ENCODE data around the gene TMEM151B.

TMEM151B gene

DNA sequence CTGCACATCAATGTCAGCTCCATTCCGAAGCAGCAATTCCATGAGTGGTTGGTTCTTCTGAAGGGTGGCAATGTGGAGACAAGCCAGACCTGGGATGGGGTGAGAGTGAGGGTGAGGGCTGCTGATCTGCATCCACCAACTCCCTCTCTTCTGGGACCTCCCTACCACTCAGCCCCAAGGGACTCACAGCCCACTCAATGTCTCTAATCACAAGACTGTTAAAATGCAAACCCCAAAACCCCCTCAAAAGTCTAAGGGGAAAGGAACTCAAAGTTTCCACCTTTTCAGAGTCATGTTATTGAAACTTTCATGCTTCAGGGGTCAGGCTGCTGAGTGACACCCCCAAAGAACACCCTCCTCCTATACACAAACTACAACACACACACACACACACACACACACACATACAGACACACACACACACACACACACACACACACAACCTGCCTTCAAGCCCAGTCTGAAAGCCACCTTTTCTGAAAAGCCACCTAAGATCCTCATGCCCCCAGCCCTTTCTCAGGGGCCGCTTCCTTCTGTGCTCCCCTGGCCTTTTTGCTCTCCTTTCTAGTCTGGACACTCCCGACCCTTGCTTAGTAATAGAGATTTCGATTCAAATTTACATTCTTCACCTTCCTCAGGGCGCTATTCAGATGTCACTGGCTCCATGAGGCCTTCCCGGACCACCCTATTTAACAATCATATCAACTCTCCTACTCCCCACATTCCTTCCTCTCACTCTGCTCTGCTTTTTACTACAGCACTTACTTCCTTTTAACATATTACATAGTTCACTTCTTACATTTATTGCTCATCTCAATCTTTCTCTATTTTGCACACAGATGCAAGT, 9.6 kb upstream of the TMEM151B start:
- no peaks in the 10 kb centered on the region for H3K27me3 ChIP-seq (ENCODE audit: insufficient read depth, low read depth, severe bottlenecking)
- peak overlapping the region; percentile 9; the same call in 1 of the 2 replicates for H3K27ac ChIP-seq
- no peak for DNase-seq
- peaks cover 31% of the 10 kb centered on the region for H3K36me3 ChIP-seq
- TF ChIP-seq, protein P1, sequence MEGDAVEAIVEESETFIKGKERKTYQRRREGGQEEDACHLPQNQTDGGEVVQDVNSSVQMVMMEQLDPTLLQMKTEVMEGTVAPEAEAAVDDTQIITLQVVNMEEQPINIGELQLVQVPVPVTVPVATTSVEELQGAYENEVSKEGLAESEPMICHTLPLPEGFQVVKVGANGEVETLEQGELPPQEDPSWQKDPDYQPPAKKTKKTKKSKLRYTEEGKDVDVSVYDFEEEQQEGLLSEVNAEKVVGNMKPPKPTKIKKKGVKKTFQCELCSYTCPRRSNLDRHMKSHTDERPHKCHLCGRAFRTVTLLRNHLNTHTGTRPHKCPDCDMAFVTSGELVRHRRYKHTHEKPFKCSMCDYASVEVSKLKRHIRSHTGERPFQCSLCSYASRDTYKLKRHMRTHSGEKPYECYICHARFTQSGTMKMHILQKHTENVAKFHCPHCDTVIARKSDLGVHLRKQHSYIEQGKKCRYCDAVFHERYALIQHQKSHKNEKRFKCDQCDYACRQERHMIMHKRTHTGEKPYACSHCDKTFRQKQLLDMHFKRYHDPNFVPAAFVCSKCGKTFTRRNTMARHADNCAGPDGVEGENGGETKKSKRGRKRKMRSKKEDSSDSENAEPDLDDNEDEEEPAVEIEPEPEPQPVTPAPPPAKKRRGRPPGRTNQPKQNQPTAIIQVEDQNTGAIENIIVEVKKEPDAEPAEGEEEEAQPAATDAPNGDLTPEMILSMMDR (IDR thresholded peaks at IDR 0.05; ENCODE audit: low read depth, low read length): no peak
- no peak overlapping the region for H3K4me3 ChIP-seq (ENCODE audit: low read depth, low read length)
- H3K9me3 ChIP-seq (ENCODE audit: severe bottlenecking): no peaks in the 10 kb centered on the region

DNA sequence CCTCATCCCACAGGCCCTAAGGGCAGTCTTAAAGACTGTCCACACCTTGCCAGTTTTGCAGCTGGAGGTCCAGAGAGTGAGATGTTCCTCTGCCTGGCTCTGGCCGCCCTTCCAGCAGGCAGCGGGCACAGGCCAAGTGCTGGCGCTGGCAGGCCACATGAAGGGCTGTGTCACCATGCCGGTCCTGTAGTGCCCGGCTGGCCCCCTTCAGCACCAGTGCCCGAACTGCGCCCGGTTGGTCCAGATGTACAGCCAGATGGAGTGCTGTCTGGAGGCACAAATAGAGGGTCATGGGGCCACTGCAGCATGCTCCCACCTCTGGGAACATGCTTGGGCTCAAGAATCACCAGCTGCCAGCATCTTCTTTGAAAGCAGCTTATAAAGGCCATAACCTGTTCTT, 8.7 kb upstream of the TMEM151B start:
- peak; percentile 68 for DNase-seq
- Histone ChIP-seq H3K36me3 (peaks cover 26% of the 10 kb centered on the region), H3K27ac (peak overlapping the region; percentile 9), H3K4me3 (ENCODE audit: low read depth, low read length) (no peak overlapping the region), H3K9me3 (ENCODE audit: severe bottlenecking) (no peaks in the 10 kb centered on the region), H3K27me3 (ENCODE audit: insufficient read depth, low read depth, severe bottlenecking) (no peaks in the 10 kb centered on the region)
- TF ChIP-seq, protein P1 (IDR thresholded peaks at IDR 0.05; ENCODE audit: low read depth, low read length): no peak

DNA sequence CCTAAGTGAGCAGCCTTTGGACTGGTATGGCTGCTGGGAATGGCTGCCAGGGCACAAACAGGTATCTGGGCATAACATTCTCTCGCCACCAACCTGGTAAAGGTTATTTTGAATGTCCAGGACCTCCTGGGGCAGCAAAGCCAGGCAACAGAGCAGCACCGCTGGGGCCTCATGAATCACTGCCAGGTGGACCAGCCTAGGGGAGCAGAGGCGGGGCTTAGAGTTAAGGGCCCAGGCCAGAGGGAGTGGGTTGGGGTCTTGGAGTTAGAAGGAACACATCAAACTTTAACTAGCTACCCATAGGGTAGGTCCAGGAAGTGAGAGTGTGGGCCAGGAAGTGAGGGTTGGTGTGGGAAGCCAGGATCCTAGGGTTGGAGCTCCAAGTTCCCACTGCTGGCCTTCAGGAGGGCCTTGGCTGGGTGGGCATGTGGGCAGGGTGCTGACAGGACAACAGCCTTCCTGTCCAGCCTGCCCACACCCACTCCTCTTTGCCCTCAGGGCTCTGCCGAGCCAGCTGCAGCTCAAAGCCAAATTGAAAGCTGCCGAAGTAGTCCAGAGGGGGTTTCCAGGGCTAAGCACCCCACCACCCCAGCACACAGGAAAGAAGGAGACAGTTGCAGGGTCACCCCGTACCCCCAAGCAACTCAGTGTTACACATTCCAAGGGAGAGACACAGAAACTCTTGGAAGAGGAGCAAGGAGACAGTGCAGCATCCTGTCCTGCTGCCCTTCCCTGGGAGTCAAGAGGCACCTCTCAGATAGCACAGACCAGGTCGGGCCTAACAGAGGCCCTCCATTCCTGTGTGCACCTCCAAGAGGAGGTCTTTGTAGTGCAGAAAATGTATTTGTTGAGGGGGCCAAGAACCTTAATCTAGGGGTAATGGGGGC, 7.5 kb upstream of the TMEM151B start:
- H3K4me3 ChIP-seq (ENCODE audit: low read depth, low read length): no peak overlapping the region
- no peak for DNase-seq
- no peaks in the 10 kb centered on the region for H3K27me3 ChIP-seq (ENCODE audit: insufficient read depth, low read depth, severe bottlenecking)
- TF ChIP-seq, protein P1 (IDR thresholded peaks at IDR 0.05; ENCODE audit: low read depth, low read length): no peak
- H3K36me3 ChIP-seq: peaks cover 24% of the 10 kb centered on the region
- no peaks in the 10 kb centered on the region for H3K9me3 ChIP-seq (ENCODE audit: severe bottlenecking)
- no peak overlapping the region; the same call in 1 of the 2 replicates for H3K27ac ChIP-seq

DNA sequence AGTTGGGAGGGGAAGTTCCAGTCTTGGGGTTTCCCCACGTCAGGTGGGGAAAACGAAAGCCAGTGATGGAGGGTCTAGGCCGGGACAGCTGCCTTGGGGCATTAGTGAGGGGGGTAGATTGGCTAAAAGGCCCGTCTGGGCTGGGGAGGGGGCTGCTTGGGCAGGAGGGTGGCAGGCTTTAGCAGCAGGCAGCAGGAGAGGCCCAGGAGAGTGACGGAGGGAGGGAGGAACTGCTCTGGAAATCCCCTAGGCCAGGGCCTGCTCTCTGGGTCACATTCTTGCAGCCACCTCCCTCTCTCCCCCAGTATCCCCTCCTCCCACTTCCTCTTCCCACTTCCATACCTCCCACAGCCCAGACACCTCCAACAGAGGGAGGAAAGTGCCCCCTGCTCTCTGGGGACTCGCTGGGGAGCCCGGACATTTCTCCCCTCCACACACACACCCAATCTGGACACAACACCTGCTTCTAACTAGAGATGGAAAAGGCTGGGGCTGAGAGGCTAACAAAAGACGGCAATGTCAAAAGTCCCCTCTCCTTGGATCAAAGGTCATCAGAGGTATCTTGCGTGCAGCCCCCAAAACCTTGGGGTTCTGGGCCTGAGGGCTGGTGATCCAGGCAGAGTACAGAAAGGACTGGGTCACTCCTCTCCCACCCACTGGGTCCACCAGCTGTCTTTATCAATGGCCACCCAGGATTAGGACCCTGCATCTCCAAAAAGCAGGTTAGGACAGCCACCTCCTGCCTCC, 6.7 kb upstream of the TMEM151B start:
- peaks cover 19% of the 10 kb centered on the region for H3K36me3 ChIP-seq
- no peak for DNase-seq
- no peaks in the 10 kb centered on the region for H3K27me3 ChIP-seq (ENCODE audit: insufficient read depth, low read depth, severe bottlenecking)
- no peak overlapping the region for H3K27ac ChIP-seq
- TF ChIP-seq, protein P1 (IDR thresholded peaks at IDR 0.05; ENCODE audit: low read depth, low read length): no peak
- H3K9me3 ChIP-seq (ENCODE audit: severe bottlenecking): no peaks in the 10 kb centered on the region
- no peak overlapping the region for H3K4me3 ChIP-seq (ENCODE audit: low read depth, low read length)

DNA sequence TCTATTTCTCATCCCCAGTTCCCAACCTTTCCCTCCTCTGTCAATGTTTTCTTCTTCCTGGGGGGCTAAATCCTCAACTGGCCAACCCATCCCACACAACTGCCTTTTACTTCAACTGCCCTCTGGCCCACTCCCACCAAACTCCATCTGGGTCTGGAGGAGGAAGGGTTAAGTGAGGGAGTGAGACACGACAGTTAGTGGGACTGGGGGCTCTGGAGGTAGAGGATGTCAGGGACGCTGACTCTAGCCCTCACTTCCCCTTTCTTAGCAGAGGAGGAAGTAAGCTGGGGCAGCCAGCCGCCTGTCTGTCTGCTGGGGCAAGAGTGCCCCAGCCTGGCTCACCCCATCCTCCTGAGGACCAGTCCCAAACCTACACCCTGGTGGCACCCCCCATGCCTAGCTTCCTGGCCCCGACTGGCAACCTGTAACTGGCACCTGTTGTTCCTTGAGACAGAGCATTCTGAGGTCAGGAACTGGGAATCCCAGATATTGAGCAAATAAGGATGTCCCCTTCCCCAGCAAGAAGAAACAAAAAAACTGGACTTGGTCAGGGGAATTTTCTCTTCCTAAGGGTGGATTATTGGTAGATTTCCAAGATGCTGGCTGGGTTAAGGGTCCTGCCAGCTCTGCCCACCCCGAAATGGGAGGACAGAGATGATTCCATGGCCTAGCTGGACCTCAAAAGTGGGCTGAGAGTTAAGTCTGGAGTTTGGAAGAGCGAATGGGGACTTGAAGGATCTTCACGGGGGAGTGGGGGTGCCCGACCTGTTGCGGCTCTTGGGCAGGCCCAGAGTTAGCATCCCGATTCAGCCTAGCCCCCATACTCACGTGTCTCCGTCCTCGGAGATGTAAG, 5.9 kb upstream of the TMEM151B start:
- H3K36me3 ChIP-seq: peaks cover 16% of the 10 kb centered on the region
- H3K4me3 ChIP-seq (ENCODE audit: low read depth, low read length): peak overlapping the region; percentile 65
- TF ChIP-seq, protein P1 (IDR thresholded peaks at IDR 0.05; ENCODE audit: low read depth, low read length): no peak
- no peaks in the 10 kb centered on the region for H3K9me3 ChIP-seq (ENCODE audit: severe bottlenecking)
- H3K27ac ChIP-seq: no peak overlapping the region
- DNase-seq: no peak
- no peaks in the 10 kb centered on the region for H3K27me3 ChIP-seq (ENCODE audit: insufficient read depth, low read depth, severe bottlenecking)
